HG03571 (cell line): ENCODE measurements around the gene TRRAP.
"Not testable (repeated sequence)": the region's sequence is repeated elsewhere in the genome, so short reads cannot be mapped to it uniquely, and the experiment has no call there.

Source experiments
- ATAC-seq: cut with Tn5 transposase; IDR thresholded peaks from one replicate; pipeline ENCODE4 v1.9.1; 2021; ENCODE audit not compliant: unreplicated experiment

Gene TRRAP

GRCh38 chr7:98878365-98879197 is at the start of gene TRRAP:
TRRAP (plus strand) TSS chr7:98878532; CDS start chr7:98881151, 2,619 bp downstream.
- ATAC-seq: peak; percentile 60

DNA sequence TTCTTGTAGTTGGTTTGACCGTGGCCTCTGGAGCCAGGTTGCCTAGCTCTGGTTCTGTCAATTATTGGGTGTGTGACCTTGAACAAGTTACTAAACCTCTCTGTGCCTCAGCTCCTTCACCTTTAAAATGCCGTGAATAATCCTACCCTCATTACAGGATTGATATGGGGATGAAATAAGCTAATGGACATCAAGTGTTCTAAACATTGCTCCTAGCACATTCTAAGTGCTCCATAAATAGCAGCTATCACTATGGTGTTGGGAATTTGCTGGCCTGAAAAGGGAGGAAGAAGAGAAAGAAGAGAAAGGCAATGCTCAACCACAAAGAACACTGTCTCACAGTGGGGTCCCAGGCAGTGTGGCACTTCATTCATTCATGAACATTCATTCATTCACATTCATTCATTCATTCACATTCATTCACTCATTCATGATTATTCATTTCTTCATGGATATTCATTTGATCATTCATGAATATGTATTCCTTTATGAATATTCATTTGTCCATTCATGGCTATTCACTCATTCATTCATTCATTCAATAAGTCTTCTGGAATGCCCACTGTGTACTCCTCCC is 47.3 kb upstream of the TRRAP start:
- ATAC-seq: no peak

DNA sequence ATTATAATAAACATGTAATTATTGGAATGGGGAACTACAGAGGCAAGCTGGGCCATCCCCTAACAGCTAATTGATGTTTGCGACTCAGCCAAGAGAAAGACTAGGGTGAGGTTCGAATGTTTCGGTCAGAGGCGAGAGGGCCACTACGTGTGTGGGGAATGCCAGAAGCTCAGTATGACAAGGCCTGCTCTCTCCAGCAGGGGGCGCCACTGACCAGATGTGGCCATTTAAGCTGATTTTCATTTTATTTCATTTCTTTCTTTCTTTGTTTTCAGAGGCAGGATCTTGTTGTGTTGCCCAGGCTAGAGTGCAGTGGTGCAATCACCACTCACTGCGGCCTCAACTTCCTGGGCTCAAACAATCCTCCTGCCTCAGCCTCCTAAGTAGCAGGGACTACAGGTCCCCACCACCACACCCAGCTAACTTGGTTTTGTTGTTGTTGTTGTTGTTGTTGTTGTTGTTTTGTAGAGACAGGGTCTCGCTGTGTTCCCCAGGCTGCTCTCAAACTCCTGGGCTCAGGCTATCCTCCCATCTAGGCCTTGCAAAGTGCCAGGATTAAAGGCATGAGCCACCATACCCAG is 46.6 kb upstream of the TRRAP start:
- no peak for ATAC-seq

DNA sequence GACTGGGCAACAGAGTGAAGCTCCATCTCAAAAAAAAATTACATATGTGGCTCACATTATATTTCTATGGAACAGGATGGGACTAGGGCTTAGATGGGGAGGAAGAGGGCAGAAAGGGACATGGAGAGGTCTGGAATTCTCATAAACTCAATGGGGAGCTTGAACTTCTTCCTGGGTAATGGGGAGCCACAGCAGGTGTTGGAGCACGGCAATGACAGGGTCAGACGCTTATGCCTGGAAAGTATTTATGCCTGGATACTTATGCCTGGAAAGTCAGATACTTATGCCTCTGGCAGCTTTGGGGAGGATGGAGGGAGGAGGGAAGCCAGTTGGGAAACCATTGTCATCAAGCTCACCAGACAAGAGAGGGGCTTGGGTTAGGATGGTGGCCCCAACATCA is 45.3 kb upstream of the TRRAP start:
- no peak for ATAC-seq

DNA sequence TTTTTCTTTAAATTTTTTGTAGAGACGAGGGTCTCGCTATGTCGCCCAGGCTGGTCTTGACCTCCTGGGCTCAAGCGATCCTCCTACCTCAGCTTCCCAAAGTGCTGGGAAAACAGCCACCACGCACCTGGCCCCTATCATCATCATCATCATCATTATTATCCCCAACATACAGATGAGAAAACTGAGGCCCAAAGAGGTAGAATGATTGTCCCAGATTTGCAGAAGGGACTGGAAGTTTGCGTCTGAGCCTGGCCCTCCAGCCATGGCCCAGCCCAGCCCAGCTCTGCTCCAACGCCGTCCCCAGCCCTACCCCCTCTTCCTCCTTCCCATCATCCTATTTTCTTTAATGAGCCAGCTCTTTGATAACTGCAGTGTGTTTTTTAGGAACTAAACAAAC is 43.4 kb upstream of the TRRAP start:
- ATAC-seq: no peak

DNA sequence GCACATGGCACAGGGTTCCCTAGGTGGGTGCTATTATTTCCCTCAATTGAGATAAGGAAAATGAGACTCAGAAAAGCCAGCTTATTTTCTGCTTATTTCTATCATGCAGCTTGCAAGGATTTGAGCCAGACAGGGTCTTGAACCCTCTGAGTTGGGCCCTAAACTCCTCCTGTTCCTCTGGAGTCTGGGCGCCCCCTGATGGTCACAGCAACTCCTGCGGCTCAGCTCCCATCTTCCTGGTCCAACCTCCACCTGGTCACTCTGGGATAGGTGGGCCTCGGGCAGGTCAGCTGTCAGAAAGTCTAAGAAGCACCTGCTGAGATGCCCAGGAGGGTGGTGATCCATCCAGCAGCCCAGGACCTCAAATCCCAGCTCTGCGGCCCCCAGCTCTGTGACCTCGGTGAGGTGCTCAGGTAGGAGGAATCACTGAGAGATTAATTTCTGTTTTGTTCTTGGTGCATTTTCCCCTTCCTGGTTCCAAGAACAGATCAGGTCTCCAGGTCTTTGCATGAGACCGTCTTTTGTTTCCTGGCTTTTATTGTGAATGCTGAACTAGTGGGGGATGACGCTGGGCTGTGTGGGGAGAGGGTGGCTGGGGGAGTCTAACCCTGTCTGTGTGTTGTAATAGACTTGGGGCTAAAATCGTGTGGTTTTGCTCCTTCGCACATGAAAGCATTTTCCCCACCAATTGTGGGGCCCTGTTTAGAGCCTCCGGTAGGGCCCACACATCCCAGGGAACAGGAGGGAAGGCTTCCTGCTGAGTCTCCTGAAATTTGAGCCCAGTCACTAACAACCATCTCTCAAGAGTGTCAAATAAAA is 41.3 kb upstream of the TRRAP start:
- no peak for ATAC-seq

GRCh38 chr7:98837630-98837972 is 40.7 kb upstream of the TRRAP start:
- no peak for ATAC-seq

GRCh38 chr7:98840096-98840495 is 38.2 kb upstream of the TRRAP start:
- ATAC-seq: no peak

GRCh38 chr7:98840722-98841121 is 37.6 kb upstream of the TRRAP start:
- ATAC-seq: no peak

DNA sequence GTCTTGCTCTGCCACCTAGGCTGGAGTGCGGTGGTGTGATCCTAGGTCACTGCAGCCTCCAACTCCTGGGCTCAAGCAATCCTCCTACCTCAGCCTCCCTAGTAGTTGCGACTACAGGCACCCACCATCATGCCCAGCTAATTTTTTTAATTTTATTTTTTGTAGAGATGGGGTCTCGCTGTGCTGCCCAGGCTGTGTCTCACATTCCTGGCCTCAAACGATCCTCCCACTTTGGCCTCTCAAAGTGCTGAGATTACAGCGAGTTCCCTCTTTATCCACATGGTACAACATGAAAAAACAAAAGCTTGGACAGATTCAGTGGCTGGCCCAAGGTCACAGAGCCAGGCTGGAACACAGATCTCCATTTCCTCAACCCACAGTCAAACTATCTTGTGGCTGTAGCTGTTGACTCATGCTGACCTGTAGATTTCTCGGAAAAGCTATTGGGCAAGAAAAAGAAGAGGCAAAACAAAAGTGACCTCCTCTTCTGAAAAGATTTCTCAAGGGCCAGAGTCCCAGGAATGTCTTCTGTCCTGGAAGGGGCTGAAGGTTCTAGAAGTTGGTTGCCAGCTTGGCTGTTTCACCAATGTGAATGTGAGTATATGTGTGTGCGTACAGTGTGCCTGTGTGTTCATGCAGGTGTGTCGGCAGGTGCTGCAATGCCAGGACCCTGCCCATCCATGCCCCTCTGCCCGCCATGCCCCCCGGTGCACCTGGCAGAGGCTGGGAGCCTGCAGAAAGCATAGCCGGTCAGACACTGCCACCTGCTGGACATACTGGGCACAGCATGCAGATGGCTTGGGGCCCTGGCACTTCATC is 36.9 kb upstream of the TRRAP start:
- ATAC-seq: no peak

- ATAC-seq: not testable (repeated sequence)
Measured at GRCh38 chr7:98842552-98842951, 35.8 kb upstream of the TRRAP start.

DNA sequence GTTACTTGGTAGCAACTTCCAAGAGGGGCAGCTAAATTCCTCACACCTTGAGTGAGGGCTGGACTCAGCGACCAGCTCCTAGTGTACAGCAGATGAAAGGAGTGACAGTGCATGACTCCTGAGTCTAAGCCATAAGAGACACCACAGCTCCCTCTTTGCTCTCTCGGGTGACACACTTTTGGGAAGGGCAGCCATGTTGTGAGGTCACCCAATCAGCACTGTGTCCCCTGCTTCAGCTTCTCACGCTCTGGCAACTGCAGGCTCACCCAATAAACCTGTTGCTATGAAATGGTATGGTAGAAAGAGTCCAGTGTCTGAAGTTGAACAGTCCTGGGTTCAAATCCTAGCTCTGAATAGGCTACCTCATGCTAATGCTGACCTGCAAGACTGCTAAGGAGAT is 29.4 kb upstream of the TRRAP start:
- ATAC-seq: no peak

GRCh38 chr7:98852826-98853225 is 25.5 kb upstream of the TRRAP start:
- no peak for ATAC-seq

GRCh38 chr7:98855610-98856422 is 22.5 kb upstream of the TRRAP start:
- no peak for ATAC-seq

DNA sequence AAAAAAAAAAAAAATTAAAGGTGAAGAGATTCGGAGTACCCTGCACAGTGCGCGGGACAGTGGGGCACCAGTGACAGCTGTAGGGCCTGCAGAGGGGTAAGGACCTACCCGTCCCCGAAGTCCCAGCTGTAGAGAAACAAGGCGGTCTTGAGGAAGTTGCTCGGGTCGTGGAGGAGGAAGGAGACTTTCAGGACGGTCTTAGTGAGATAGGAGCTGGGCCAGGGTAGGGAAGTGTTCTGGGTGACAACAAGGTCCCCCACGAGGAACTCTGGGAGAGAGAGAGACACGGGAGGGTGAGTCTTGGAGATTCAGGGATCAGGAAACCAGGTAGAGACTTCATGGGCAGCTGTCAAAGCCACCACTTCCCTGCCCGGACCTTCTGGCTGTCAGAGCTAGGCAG is 18.3 kb upstream of the TRRAP start:
- ATAC-seq: no peak

DNA sequence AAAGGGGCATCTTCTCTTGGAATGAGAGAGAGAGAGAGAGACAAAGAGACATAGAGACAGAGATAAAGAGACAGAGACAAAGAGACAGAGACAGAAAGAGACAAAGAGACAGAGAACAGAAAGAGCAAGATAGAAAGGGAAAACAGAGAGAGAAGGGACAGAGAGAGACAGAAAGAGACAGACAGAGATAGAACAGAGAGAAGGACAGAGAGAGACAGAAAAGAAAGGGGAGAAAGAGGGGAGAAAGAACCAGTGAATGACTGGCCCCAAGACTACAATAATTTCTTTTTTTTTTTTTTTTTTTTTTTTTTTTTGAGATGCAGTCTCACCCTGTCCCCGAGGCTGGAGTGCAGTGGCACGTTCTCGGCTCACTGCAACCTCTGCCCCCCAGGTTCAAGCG is 16.1 kb upstream of the TRRAP start:
- no peak for ATAC-seq

DNA sequence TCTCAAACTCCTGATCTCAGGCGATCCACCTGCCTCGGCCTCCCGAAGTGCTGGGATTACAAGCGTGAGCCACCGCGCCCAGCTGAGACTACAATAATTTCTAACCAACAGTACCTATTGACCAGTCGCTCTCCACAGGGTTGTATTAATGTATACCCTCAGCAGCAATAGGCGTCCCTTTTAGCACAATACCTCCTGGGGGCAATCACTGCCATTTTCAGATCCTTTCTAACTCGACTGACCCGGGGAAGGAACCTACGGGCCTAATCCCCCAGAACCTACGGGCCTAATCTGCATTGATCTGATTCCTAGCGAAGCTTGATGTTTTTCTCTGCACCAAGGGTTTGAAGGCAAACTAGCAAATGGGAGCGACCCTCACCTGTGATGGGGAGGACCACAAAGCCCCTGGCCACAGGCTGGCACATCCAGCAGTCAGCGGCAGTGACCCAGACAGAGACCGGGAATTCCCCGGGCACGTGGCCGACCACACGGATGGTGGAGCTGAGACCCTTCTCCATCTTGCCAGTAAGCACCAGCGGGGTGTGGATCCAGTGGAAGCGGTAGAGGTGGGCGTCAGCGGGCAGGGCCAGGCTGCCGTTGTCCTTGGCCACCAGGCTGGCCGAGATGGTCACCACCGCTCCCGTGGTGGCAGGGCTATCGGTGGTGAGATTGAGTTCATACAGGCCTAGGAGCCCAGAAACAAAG is 15.5 kb upstream of the TRRAP start:
- no peak for ATAC-seq

DNA sequence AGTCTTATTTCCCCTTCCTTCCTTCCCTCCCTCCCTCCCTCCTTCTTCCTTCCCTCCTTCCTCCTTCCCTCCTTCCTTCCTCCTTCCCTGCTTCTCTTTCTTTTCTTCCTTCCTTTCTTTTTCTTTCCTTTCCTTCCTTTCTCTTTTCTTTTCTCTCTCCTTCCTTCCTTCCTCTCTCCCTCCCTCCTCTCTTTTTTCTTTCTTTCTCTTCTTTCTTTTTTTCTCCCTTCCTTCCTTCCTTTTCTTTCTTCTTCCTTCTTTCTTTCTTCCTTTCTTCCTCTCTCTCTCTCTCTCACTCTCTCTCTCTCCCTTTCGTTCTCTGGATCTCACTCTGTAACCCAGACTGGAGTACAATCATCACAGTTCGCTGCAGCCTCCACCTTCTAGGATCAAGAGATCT is 14.7 kb upstream of the TRRAP start:
- no peak for ATAC-seq

GRCh38 chr7:98864731-98865453 is 13.4 kb upstream of the TRRAP start:
- ATAC-seq: no peak
